Ovary (tissue), 10 donors: ENCODE results near the gene PDSS2. TPM values are rescaled to one million over a fixed set of nuclear protein-coding genes. Genes with fewer than 3 reads are reported as not detected.

Source experiments
- DNase-seq, 5 donors: peaks; one replicate each; pipeline ENCODE4 v3.0.0-alpha.2; 2019 to 2020
- H3K27ac ChIP-seq, 2 donors: fragments of 200-600 bp; one replicate each; pipeline versions ENCODE4 v1.5.1 to v1.8.0; 2019 to 2022
- H3K27me3 ChIP-seq: fragments of 200-600 bp; one replicate; pipeline ENCODE4 v1.8.0; 2022
- H3K36me3 ChIP-seq: fragments of 200-600 bp; sonication (generic); one replicate; pipeline ENCODE4 v1.5.1; 2019
- H3K4me1 ChIP-seq: one replicate; pipeline ENCODE4 v1.8.1; 2013; ENCODE audit warnings: mild to moderate bottlenecking, moderate library complexity; ENCODE audit not compliant: insufficient read depth
- H3K4me3 ChIP-seq: fragments of 200-600 bp; sonication (generic); one replicate; pipeline ENCODE4 v1.5.1; 2017
- H3K9me3 ChIP-seq, 2 donors: fragments of 200-600 bp in 1 of 2; sonication (generic) in 1 of 2; one replicate each; pipeline versions ENCODE4 v1.5.1 to v1.8.1; 2013 to 2019; ENCODE audit warnings: mild to moderate bottlenecking in 1 of 2, moderate library complexity in 1 of 2
- EP300 ChIP-seq: sonication (generic); formaldehyde crosslinking; IDR thresholded peaks from one replicate; pipeline ENCODE4 v1.6.1; 2017; ENCODE audit warnings: antibody characterized with exemption
- POLR2A ChIP-seq: fragments of 450-650 bp; IDR thresholded peaks from one replicate; pipeline ENCODE4 v1.6.1; 2017; ENCODE audit warnings: antibody characterized with exemption, mild to moderate bottlenecking, moderate library complexity
- WGBS, 3 donors: extraction: QIAGEN DNeasy Blood & Tissue Kit in 1 of 3; methylation state at CpG; one replicate each; pipeline versions ENCODE4 v1.1.5 to v1.1.7; 2013 to 2017; 5-methylcytosine and 5-hydroxymethylcytosine counted together
- intact Hi-C, 4 donors: fragments of 100-400 bp; cut with DNase I; formaldehyde crosslinking; loops; one replicate each; pipeline versions ENCODE4 v1.11.0 to v1.15.1; 2022 to 2023
- long read RNA-seq, 3 donors: library from polyadenylated mRNA in 2 of 3; unstranded in 2 of 3; transcript quantifications; one replicate each; pipeline ENCODE4 v2.0.0 and lab custom pipeline, GENCODE V29; 2021 to 2026
- polyA plus RNA-seq, 2 donors: library from polyadenylated mRNA; stranded (reverse); fragments of 200-250 nt in 1 of 2; fragments of 350-450 nt in 1 of 2; fragmentation: Illumina TruSeq in 1 of 2; extraction: RNeasy Lipid Tissue Mini Kit (QIAGEN cat#74804) in 1 of 2; gene quantifications; one replicate each; pipeline ENCODE4 v1.2.3, GENCODE V29; 2013 to 2014
- total RNA-seq, 7 donors: library from RNA; depleted of rRNA in 2 of 7; stranded (reverse); fragments of >200 nt in 2 of 7; fragmentation: NEBNext Ultra II Directional in 3 of 7; extraction: Animal tissue kit (Norgen Biotek cat#: 25700) in 3 of 7; gene quantifications; one replicate each; pipeline versions ENCODE4 v1.1.0 to v1.2.4, GENCODE V29; 2016 to 2023
- TF ChIP-seq, protein P1 (sequence below), 3 donors: fragments of 450-650 bp in 2 of 3; fragments of 200-600 bp in 1 of 3; IDR thresholded peaks; one replicate each; pipeline versions ENCODE4 v1.5.1 to v1.8.0; 2016 to 2022; ENCODE audit warnings: antibody characterized with exemption in 3 of 3, mild to moderate bottlenecking in 1 of 3
- donor health status: DM: no; HTN: no; CAD: no; lungs with moderate emphysema.
- donor health status: DM: no; HTN: no; CAD: no.
- donor health status: Bipolar disorder and iron deficiency.
- donor health status: DM: yes; HTN: yes; CAD: no.
- donor health status: DM: no; HTN: no; CAD: no.
- donor health status: DM: yes; HTN: yes; CAD: no.

Gene PDSS2
- total RNA-seq = 10 to 100 TPM in 6 of 7 donors, 1 to 10 TPM in 1; 8.2 to 17.5 (median 12.0) TPM
- polyA plus RNA-seq = 10 to 100 TPM in 1 of 2 donors, 1 to 10 TPM in 1; 8.3 to 15.6 TPM
- long read RNA-seq, donor 1, transcript PDSS2-201 (4 exons, 1,236 nt) = major isoform, 8 of 16 reads
- long read RNA-seq, donor 1, partial matches to known transcripts = 1 of 16 reads
- long read RNA-seq, donor 1, other reads (novel, unspliced or antisense) = 6 of 16 reads
- long read RNA-seq, donor 2, partial matches to known transcripts = 0 of 10 reads
- long read RNA-seq, donor 2, other reads (novel, unspliced or antisense) = 5 of 10 reads
- long read RNA-seq, donor 3, transcript PDSS2-202 (8 exons, 3,540 nt) = major isoform, 6 of 18 reads
- long read RNA-seq, donor 3, partial matches to known transcripts = 3 of 18 reads
- long read RNA-seq, donor 3, other reads (novel, unspliced or antisense) = 9 of 18 reads

DNA sequence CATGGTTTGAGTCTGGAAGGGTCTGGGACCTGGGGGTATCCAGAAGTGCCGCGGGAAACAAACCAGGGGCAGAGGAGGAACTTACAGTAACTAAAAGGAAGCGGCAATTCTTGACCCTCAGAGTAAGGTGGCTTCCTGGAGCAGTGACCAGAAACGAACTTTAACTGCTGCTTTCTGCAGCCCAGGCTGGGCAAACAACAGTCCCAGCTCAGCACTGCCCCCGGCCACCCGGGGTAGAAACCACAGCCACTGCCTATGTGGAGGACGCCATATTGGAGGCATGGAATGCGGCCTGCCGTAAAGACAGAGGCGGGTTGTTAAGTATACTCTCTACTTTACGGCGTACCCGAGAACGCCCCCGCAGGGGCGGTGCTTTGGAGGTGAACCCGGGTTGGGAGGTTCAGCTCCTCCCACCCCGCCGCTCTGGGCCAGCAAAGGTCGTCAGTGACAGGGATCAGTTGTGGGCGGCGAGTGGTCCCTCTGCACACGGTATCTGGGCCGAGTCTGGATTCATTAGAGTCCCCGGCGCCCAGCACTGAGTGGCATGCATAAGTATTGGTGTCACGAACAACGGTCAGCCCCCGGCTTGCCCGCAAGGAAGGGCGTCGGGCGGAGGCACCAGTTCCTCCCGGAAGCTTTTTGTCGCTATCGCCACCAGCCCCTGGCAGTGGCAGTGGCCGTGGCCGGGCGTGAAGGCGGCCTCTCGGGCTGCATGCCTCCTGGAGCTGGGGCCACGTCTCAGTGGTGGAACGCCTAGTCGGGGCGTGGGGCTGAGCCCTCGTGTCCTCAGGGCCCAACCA is at the start of gene PDSS2:
Gene PDSS2 (minus strand): TSS at position 282 of the 800 bp plus-strand sequence. CDS start 279 bp downstream, at position 3.
- 0% methylated on average over 39 to 46 of the region's 46 CpGs for WGBS, 3 donors
- Histone ChIP-seq H3K9me3 (no peaks in the 10 kb centered on the region), H3K4me3 (peak within 1 kb of the TSS; percentile 92), H3K27me3 (no peaks in the 10 kb centered on the region), H3K4me1 (peaks cover 4% of the 10 kb centered on the region), H3K36me3 (no peaks in the 10 kb centered on the region), H3K27ac (peak within 1 kb of the TSS; percentile 15 to 65)
- intact Hi-C loops = no loop called here
- TF ChIP-seq, protein P1, sequence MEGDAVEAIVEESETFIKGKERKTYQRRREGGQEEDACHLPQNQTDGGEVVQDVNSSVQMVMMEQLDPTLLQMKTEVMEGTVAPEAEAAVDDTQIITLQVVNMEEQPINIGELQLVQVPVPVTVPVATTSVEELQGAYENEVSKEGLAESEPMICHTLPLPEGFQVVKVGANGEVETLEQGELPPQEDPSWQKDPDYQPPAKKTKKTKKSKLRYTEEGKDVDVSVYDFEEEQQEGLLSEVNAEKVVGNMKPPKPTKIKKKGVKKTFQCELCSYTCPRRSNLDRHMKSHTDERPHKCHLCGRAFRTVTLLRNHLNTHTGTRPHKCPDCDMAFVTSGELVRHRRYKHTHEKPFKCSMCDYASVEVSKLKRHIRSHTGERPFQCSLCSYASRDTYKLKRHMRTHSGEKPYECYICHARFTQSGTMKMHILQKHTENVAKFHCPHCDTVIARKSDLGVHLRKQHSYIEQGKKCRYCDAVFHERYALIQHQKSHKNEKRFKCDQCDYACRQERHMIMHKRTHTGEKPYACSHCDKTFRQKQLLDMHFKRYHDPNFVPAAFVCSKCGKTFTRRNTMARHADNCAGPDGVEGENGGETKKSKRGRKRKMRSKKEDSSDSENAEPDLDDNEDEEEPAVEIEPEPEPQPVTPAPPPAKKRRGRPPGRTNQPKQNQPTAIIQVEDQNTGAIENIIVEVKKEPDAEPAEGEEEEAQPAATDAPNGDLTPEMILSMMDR (IDR thresholded peaks at IDR 0.05) = peak; percentile 22 to 34 (median 27)
- TF ChIP-seq POLR2A = peak; percentile 38
- no peak for TF ChIP-seq EP300
- DNase-seq = peak; percentile 97 to 98 (median 97)

GRCh38 chr6:107506145-107506544 is 46.8 kb upstream of the PDSS2 start:
- Histone ChIP-seq H3K4me3 (no peak overlapping the region), H3K9me3 (no peaks in the 10 kb centered on the region), H3K27ac (no peak overlapping the region), H3K27me3 (no peaks in the 10 kb centered on the region), H3K36me3 (no peaks in the 10 kb centered on the region), H3K4me1 (peaks cover 3% of the 10 kb centered on the region)
- 33 to 58% (median 42%) methylated on average over 1 of the region's 1 CpG for WGBS, 3 donors
- no peak for DNase-seq
- TF ChIP-seq EP300 (no peak), POLR2A (no peak)
- TF ChIP-seq, protein P1 (IDR thresholded peaks at IDR 0.05) = no peak
- intact Hi-C loops = no loop called here

GRCh38 chr6:107504270-107505026 is 45.1 kb upstream of the PDSS2 start:
- Histone ChIP-seq H3K27ac (no peak overlapping the region), H3K4me3 (no peak overlapping the region), H3K27me3 (no peaks in the 10 kb centered on the region), H3K9me3 (no peaks in the 10 kb centered on the region), H3K4me1 (peaks cover 2% of the 10 kb centered on the region), H3K36me3 (no peaks in the 10 kb centered on the region)
- DNase-seq = no peak
- 68 to 74% (median 69%) methylated on average over 4 of the region's 4 CpGs for WGBS, 3 donors
- intact Hi-C loops = no loop called here
- TF ChIP-seq POLR2A (no peak), EP300 (no peak)
- TF ChIP-seq, protein P1 (IDR thresholded peaks at IDR 0.05) = no peak
